Medulla oblongata (tissue), 1 donor: ENCODE data around the gene OPRD1.

Experiments
- DNase-seq: peaks from one replicate; pipeline ENCODE4 v3.0.0-alpha.2; 2015; ENCODE audit errors: extremely low spot score

The OPRD1 gene

GRCh38 chr1:28885472-28885877 is 73.5 kb downstream of the OPRD1 start:
- no peak for DNase-seq

GRCh38 chr1:28885977-28886730 is 74.2 kb downstream of the OPRD1 start:
- DNase-seq = peak; percentile 17

GRCh38 chr1:28886731-28887418 is 74.9 kb downstream of the OPRD1 start:
- peak; percentile 73 for DNase-seq

- peak; percentile 24 for DNase-seq
Measured at GRCh38 chr1:28887419-28887834, 75.5 kb downstream of the OPRD1 start.

GRCh38 chr1:28887835-28888682 is 76.1 kb downstream of the OPRD1 start:
- no peak for DNase-seq

GRCh38 chr1:28888915-28889314 is 76.9 kb downstream of the OPRD1 start:
- no peak for DNase-seq

- DNase-seq = no peak
Measured at GRCh38 chr1:28889357-28889756, 77.4 kb downstream of the OPRD1 start.

- DNase-seq = no peak
Measured at GRCh38 chr1:28890435-28890834, 78.5 kb downstream of the OPRD1 start.

- no peak for DNase-seq
Measured at GRCh38 chr1:28890836-28891235, 78.9 kb downstream of the OPRD1 start.

- DNase-seq = no peak
Measured at GRCh38 chr1:28891256-28891655, 79.3 kb downstream of the OPRD1 start.

- no peak for DNase-seq
Measured at GRCh38 chr1:28893403-28894102, 81.6 kb downstream of the OPRD1 start.

- DNase-seq = no peak
Measured at GRCh38 chr1:28894785-28895184, 82.8 kb downstream of the OPRD1 start.

- no peak for DNase-seq
Measured at GRCh38 chr1:28895896-28896608, 84.1 kb downstream of the OPRD1 start.

GRCh38 chr1:28896609-28896986 is 84.6 kb downstream of the OPRD1 start:
- DNase-seq = no peak

- DNase-seq = no peak
Measured at GRCh38 chr1:28897789-28898188, 85.8 kb downstream of the OPRD1 start.

GRCh38 chr1:28898405-28898881 is 86.5 kb downstream of the OPRD1 start:
- DNase-seq = no peak

- DNase-seq = no peak
Measured at GRCh38 chr1:28899267-28899666, 87.3 kb downstream of the OPRD1 start.

GRCh38 chr1:28900562-28900961 is 88.6 kb downstream of the OPRD1 start:
- no peak for DNase-seq

GRCh38 chr1:28902738-28903137 is 90.8 kb downstream of the OPRD1 start:
- no peak for DNase-seq

- no peak for DNase-seq
Measured at GRCh38 chr1:28905921-28906666, 94.1 kb downstream of the OPRD1 start.
